8988T (cell line): Measurements from ENCODE around the gene REN.

ENCODE experiments used
- DNase-seq: peaks from one replicate; pipeline ENCODE4 v3.0.0; 2011

The REN gene

DNA sequence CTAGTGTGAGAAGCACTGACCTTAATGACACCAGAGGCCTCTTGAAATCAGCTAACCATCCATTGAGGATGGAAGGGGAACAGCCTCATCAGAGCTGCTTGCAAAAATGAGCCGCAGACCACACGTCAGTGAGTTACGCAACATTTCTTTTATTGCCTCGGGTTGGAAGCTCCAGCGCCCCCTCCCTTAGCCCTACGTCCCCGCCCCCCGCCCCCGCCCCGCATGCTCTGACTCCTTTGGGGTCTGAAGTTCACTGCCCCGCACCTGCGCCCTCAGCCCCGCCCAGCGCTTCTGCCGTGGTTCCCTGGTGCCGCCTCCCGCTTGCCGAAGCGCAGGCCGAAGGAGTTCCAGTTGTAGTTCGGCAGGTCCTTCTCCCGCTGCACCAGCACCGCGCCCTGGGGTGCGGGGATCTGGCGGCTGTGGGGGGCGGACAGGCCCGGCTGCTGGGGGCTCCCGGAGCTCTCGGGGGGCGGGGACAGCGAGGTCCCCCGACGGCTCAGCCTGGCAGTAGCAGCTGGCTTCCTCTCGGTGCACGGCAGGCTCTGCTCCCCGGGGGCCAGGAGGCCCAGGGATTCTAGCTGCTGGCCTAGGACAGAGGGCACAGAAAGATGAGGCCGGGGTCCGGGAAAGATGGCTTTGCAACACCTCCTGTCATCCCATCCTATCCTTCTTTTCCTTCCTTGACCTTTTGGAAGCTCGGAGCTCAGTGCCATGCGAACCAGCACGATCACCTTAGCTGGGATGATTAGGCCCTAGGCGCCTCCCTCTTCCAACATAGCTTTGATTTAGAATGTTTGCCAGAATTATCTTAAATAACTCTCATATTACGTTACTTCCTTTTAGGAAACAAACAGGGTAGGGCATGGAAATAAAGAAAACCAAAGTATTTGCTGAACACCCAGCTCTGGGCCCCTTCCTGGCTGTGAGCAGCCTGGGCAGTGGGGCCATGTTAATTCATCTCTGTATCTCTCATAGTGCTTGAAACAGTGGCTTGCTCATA is 24.4 kb upstream of the REN start:
- DNase-seq = no peak

DNA sequence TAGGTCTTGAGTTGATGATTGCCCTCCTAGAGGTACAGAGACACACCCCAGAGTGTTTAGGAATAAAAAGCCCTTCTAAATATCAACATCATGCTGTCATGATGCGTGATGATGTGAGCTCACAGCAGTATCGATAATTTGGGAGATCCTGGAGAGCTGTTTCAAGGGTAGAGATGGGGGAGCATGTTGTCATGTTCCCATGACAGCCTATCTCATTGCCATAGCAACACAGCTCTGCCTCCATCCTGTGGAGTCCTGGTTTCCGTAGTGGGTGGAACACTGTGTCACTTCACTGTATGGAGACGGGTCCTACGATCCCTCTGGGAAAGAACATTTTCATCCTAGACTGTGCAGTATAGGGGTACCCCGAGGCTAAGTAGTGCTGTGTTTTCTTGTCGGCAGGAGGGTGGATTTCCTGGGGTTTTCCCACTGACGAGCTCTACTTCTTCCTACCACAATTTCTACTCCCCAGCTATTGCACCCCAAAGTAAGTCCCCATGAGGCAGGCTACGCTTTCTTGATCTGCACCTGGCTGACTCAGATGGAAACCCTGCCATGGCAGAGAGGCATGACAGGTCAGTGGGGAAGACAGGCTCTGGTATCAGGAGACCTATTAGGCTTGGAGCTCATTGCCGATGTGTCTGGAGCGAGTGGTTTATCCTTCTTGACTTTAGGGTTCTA is 23.0 kb upstream of the REN start:
- DNase-seq = no peak

DNA sequence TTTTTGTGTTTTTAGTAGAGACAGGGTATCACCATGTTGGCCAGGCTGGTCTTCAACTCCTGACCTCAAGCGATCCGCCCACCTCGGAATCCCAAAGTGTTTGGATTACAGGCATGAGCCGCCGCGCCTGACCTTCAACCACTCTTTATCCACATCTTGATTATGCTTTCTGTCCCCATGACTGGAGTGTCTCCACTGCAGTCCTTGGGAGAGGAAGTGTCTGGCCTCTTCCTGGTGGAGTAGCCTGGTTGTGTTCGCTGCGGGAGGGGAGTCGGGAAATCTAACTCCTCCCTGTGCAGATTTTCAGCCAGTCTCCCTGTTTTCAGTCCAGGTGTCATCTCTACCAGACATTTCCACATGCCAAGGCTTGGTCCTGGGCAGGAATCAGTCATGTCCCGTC is 20.5 kb upstream of the REN start:
- no peak for DNase-seq

DNA sequence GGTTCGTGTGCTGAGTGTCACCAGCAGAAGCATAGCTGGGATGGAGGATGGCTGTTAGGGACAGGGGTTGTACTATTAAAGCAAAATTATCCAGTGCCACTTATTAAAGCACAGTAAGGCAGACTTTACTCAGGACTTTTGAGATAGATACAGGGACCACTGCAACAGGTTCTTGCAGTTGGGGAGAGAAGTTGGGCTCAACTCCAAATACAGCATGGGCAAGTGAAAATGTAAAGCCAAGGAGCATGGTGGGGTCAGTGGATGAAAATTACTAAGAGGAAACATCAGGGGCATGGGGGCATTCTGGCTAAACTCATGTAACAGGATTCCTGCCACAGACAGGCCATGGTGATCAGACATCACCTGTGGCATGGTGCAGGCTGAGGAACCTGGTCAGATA is 15.0 kb upstream of the REN start:
- DNase-seq = no peak

DNA sequence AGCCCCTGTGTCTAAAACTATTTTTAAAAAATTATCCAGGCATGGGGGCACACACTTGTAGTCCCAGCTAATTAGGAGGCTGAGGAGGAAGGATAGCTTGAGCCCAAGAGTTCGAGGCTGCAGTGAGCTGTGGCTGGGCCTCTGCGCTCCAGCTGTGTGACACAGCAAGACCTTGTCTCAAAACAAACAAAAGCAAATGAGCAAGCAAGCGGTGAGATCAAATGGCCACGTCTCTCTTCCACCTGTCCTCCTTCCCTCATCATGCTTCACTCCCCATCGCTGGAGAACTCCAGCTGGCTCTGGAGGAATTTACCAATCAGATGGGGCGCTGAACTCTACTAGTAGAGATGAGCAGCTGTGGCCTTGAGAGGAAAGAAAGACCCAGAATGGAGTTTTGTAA is 14.0 kb upstream of the REN start:
- DNase-seq = no peak

DNA sequence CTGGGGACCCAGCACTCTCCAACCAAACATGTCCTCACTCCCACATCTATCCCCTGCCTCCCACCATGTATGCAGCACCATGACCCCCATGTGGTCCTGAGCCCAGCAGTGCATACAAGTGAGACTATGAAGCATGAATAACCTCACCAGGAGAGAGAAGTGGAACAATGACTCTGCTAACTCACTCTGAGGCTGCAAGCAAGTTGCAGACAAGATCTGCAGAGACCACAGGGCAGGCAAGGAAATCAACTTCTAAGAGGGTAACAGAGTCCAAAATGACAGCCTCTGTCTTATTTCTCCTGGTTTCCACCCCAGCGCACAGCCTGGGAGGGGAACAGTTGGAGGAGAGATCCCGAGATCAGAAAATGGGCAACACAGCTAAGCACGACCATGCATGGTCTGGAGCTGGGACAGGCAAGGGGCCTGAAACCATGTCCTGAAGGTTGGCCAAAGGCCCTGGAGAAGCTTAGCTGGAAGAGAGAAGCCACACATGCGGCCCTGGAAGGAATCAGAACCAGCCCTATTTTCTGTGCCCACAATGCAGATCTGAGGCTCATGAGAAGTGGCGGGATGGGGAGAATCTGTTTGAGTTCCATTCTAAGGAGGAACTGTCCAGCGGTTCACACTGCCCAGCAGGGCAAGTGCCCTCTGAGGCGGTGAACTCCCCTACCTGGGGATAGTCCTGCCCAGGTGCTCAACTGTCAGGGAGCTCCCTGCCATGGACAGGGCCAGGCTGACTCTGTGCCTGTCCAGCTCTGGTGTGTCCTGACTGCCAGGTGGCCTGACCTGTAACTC is 12.5 kb upstream of the REN start:
- DNase-seq = peak; percentile 1

DNA sequence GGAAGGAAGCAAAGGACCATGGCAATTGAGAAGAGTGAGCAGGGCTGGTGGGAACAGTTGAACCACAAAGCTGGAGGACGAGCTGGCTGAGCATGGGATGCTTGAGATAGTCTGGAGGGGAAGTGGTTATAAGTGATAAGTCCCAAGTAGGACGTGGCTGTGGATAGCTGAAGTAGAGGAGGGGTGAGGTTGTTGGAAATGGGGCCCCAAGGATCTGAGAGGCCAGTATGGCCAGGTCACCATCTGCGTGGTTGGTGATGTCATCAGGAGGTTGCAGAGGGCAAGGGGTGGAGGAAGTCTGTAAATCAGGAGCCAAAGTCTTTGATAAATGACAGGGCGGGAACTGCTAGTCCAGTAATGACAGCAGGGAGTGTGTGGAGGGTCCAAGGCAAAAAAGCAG is 11.0 kb upstream of the REN start:
- no peak for DNase-seq

DNA sequence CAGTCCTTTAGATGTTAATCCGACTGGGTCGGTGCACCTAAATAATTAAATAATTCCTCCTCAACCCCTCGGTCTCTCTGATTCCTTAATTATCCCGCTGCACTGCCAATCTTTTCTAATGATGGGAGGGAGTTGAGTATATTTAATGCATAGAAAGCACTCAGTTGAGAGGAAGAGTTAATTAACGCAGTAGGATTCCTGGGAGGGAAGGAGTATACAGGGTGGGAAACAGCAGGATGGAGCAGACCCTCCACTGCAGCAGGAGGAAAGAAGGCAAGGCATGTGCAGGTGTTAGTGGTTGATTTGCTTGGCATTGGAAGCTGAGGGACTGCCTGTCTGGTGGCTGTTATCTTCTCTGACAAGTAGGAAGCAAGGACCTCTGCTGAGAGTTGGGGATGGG is 9.9 kb upstream of the REN start:
- DNase-seq = peak; percentile 0

DNA sequence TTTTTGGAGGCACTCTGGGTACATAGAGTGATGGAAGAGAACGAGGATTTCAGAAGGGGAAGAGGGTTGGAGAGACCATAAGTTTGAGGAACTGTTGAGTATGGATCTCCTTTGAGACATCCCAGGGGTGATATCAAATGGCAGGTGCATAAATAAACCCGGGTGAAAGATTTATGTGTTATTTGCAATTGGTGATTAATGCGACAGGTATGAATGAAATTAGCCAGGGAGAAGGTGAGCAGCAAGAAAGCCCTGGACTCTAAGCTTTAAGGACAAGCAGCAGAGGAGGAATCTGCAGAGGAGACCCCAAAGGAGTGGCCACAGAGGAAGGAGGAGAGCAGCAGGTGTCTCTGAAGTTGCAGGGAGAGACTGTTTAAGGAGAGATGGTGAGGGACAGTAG is 8.8 kb upstream of the REN start:
- peak; percentile 1 for DNase-seq

DNA sequence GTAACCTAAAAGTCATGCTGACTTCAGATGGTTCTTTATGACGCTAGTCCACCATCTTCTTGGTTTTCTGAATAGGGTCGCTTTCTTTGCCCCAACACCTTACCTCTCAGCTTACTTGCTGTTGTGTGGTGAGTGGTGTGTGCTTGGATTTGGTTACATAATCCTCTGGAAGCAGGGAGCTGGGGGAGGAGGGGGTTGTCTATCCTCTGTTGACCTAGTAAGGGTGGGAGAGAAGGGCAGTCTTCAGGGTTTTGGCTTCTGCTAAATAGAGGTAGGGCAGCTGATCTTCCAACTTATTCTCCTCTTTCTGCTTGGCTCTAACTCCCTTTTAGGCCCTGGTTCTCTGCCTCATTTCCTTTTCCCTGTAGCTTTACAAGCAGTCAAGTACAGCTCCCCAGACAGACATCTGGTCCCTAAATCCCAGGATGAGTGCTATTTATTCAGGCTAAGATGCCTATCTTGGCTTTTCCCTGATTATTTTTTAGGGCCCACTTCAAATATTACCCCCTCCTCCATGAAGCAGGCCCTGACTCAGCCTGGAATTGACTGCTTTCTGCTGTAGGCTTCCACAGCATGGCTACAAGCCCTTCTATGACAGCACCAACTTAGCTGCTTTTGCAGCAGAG is 6.4 kb upstream of the REN start:
- DNase-seq = no peak

DNA sequence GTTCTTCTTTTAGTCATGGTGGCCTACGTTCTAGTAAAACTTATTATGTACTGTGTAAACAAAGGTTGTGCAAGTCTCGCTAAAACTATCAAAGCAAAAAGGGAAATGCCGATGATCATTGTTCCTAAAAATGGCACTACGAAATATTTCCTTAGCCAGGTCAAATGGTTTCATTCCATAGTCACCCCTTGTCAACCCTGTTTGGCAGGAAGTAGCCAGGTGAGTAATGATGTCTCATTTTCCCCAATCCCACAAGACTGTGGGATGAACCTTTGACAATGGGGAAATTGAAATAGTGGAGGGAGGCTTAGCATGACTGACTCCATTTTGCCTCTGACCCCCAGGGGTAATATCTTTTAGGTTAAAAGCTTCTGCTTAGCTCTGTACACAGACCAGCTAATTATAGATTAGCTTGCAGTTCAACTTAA is 5.6 kb upstream of the REN start:
- peak; percentile 24 for DNase-seq

DNA sequence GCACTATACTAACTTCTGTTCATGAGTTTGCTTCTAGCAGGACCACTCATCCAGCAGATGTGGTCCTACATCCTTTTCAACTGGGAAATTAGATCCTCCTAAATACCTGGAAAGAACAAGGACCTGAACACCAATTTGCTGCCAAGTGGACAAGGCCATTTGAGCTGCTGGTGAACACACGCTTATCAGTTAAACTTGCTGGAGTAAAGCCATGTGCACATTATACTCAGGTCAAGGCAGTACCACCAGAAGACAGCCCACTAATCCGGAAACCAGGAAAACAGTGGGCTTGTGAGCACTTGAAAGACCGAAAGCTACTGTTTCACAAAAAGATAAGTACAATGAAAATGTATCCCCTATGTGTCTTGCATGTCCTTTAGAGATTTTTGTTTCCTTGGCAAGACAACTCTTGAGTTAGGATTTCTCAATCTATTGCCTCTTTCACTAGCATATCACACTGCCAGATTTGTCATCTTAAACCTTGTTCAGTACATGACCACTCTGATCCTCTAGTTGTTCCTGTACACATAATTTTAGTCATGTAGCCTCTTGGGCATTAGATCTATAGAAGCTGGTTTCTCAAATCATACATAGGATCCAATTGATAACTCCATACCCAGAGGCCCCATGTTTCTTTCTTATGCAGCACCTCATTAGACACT is 4.5 kb upstream of the REN start:
- no peak for DNase-seq

DNA sequence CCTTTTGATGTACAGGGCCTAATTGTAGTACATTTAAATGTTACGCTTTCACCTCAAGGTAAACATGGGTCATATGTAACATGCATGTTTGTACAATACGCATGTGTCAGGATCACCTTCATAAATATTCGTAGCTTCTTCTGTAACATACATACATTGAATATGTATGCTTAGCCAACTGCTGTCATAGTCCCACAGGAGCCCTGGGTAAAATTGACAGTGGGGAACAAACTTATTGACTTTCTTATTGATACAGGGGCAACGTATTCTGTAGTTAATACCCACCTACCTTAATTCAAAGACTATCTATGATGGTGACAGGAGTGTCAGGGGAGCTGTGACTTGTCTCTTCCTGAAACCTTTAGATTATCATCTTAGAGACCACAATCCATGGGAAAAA is 3.7 kb upstream of the REN start:
- DNase-seq = no peak

DNA sequence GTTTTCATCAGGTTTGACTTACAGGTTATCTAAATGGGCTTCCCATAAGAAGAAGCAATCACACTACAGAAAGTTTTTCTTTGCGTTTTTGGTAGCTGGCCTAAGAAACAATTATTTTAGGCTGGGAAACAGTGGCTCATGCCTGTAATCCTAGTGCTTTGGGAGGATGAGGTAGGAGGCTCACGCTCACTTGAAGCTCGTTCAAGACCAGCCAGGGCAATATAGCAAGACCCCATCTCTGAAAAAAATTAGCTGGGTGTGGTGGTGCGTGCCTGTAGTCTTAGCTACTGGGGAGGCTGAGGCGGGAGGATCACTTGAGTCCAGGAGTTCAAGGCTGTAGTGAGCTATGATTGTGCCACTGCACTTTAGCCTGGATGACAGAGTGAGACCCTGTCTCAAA is 1.6 kb upstream of the REN start:
- DNase-seq = no peak

DNA sequence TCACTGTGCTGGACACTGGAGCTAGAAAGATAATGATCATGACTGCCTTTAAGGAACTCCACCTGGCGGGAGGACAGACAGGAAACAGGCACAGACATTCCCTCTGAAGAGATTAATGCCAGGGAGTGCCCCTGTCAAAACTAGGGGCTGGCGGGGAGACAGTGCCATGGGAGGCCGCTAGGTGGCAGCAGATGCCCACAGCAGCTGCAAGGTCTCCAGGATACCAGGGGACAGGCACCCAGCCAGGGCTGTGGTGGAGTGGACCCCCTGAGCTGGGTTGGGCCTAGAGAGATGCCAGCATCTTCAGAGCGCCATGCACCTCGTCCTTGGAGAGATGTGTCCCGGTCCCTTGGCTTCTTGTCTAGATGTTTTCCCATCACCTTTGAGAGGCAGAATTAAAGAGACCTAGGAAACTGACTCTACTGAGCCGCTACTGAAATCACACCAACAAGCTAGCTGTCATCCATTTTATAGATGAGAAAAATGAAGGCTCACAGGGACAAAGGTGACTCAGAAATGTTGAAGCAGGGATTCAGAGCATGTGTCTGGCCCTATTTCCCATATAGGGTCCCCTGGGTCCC is 3.6 kb downstream of the REN start:
- peak; percentile 71 for DNase-seq

DNA sequence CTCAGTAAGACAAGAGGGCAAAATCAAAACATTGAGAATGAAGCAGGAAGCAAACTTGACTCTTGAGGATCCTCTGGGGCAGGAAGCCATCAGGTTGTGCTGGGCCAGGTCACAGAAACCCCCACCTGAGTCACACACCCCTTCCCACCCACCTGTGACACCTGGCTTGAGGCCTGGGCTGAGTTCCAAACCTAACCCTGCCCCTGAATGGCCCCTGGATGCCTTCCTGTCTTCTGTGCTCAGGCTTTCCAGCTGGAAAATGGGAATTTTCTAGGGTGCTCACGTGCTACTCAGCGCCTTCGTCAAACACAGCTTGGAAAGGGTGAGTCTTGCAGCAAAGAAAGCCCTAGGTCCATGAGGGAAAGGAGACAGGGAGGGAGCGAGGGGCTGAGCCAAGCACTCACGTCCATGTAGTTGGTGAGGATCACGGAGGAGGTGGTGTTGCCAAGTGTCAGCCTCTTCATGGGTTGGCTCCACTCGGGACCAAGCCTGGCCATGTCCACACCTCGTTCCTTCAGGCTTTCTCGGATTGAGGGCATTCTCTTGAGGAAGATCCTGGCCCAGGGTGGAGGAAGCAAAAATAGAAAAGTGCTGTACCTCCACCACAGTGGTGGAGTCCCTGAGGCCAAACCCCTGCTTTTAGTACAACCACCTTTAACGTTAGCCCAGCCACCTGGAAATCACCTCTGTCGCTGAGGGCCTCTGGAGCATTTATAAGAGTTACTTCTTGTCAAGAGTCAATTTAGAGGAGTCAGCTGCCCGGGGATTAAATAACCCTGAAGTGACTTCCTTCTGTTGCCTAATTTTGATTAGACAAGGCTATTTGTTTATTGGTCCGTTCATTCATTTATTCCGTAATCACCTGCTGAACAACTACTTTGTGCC is 4.3 kb downstream of the REN start:
- DNase-seq = peak; percentile 1

DNA sequence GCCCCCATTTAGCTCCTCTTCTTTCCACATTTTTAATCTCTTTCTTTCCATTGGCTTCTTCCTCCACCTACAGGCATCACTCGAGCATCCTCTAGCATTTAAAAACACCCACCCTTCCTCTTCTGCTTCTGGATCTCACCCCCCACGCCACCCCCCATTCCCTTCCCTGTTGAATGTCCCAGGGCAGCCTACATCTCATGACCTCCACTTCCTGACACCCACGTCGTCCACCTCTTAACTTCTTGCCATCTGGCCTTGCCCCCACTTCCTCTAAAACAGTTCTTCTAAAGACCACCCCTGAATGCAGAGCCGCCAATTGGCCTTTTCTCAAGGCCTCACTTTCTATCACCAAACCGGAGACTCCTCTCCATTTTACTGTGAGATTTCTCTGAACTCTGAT is 8.2 kb downstream of the REN start:
- DNase-seq = no peak

DNA sequence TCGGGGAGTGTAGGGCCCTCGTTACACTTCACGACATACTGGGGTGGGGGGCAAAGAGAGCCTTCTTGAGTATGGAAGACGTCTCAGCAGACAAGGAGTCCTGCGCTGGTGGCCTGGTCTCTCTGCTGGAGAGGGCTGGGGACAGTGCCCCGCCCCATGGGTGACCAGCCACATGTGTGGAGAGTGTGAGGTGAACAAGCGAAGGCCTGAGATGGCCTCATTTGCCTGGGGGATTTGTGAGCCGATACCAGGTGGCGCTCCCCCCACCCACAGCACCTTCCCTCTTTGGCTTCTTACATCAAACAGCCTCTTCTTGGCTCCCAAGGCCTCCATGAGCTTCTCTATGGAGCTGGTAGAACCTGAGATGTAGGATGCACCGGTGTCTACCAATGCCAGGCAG is 10.3 kb downstream of the REN start:
- DNase-seq = no peak

DNA sequence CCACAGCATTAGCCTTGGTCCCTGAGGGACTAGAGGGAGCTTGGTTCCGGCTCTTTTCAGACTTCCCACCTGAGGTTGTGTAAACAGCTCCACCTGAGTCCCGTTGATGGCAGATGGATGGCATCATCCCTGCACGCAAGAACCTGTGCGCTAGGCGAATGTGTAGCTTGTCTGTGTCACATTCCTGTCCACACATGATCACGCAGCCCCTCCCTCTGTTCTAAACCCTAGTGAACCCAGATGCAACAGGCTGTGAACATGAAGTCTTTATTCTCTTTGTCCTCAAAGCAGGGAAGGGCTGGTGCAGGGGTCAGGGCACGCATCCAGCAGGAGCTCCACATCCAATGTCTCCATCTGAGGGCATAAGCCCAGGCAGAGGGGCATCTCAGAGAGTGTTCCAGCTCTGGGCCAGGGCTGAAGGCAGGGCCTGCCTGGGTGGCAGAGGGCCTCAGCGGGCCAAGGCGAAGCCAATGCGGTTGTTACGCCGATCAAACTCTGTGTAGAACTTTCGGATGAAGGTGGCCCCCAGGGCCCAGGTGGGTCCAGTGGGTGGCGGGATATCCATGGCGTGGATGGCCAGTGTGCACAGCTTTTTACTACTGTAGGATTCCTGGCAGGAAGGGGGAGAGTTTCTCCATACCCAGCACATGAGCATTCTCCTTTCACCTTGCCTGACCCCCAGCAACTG is 11.4 kb downstream of the REN start:
- DNase-seq = peak; percentile 4

DNA sequence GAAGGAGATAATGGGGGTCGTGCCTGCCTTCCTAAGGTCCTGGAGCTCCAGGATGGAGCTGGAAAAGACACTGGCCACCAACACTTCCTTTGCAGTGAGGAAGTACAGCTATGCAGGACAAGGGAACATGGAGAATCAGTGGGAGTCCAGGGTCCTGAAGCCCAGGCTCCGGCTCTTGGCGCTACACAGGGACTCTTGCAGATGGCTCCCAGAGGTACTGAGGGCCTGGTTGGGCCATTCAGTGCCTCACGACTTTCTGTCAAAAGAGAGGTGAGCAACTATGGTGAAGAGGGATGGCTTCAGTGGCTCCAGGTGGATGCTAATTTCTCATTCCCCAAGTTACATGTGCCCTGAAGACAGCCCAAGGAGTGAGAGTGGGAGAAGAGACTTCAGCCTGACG is 12.5 kb downstream of the REN start:
- DNase-seq = peak; percentile 4
